ENCODE measurements around the gene MIEN1. TPM values are rescaled to one million over a fixed set of nuclear protein-coding genes. Genes with fewer than 3 reads are reported as not detected.

The MIEN1 gene
- total RNA-seq, 4 donors from 2014 or later: 99.3 to 215 (median 109) TPM

- H3K27me3 ChIP-seq: peaks cover 39% of the 10 kb centered on the region
- in situ Hi-C loops (cut with MboI; ENCODE audit: low pct_ligation_motif_present in 1 of 4, low pct_unique_long_range_greater_than_20kb in 1 of 4, low sequenced_read_pairs in 3 of 4): loop anchor here in 1 of 4 donors (25.0 kb wide), 1 partner anchor 100 kb away; the partner anchor contains the start of genes PPP1R1B and STARD3
These were observed 7.0 kb upstream of the MIEN1 start for GRCh38 chr17:39737206-39737759.

GRCh38 chr17:39736319-39737165, 6.2 kb upstream of the MIEN1 start:
- TF ChIP-seq POLR2A (IDR thresholded peaks at IDR 0.05): no peak
- no peak for TF ChIP-seq CTCF (IDR thresholded peaks at IDR 0.05)
- no peak for TF ChIP-seq POLR2AphosphoS5 (IDR thresholded peaks at IDR 0.05)
- TF ChIP-seq EP300 (IDR thresholded peaks at IDR 0.05; ENCODE audit: low read depth): no peak
- H3K9me3 ChIP-seq: no peaks in the 10 kb centered on the region
- intact Hi-C loops (cut with DNase I; ENCODE audit: low total_unique reads): no loop called here
- H3K36me3 ChIP-seq: no peaks in the 10 kb centered on the region
- peak overlapping the region in 2 of 4 donors; percentile 16 to 63 for H3K4me3 ChIP-seq
- 49 to 61% methylated on average over 5 to 10 of the region's 10 CpGs for WGBS, 2 donors (ENCODE audit: low coverage in 1 of 2)
- peaks cover 5 to 55% (median 32%) of the 10 kb centered on the region in 4 donors for H3K4me1 ChIP-seq
- peaks cover 39% of the 10 kb centered on the region for H3K27me3 ChIP-seq
- DNase-seq: no peak
- in situ Hi-C loops (cut with MboI; ENCODE audit: low pct_ligation_motif_present in 1 of 4, low pct_unique_long_range_greater_than_20kb in 1 of 4, low sequenced_read_pairs in 3 of 4): loop anchor here in 1 of 4 donors (25.0 kb wide), 1 partner anchor 99 kb away; the partner anchor contains the start of genes PPP1R1B and STARD3
- peak overlapping the region; percentile 83 to 92 (median 90) for H3K27ac ChIP-seq

More at GRCh38 chr17:39737206-39737759, 7.0 kb upstream of the MIEN1 start:
- no peaks in the 10 kb centered on the region for H3K9me3 ChIP-seq
- peaks cover 5 to 55% (median 32%) of the 10 kb centered on the region in 4 donors for H3K4me1 ChIP-seq
- intact Hi-C loops (cut with DNase I; ENCODE audit: low total_unique reads): no loop called here
- H3K36me3 ChIP-seq: no peaks in the 10 kb centered on the region
- 41% methylated on average over 13 of the region's 13 CpGs; no CpG with 5 or more reads in 1 of the 2 donors for WGBS, 2 donors (ENCODE audit: low coverage in 1 of 2)
- H3K4me3 ChIP-seq: peak overlapping the region in 3 of 4 donors; percentile 16 to 63 (median 50)
- DNase-seq: no peak
- H3K27ac ChIP-seq: peak overlapping the region; percentile 83 to 92 (median 90)
- TF ChIP-seq POLR2A (IDR thresholded peaks at IDR 0.05) (no peak), EP300 (IDR thresholded peaks at IDR 0.05; ENCODE audit: low read depth) (no peak), CTCF (IDR thresholded peaks at IDR 0.05) (no peak), POLR2AphosphoS5 (IDR thresholded peaks at IDR 0.05) (no peak)

- Histone ChIP-seq H3K27me3 (peaks cover 32% of the 10 kb centered on the region), H3K27ac (peak overlapping the region in 2 of 4 donors; percentile 83 to 92)
These were observed 5.5 kb upstream of the MIEN1 start for GRCh38 chr17:39735882-39736281.

More at GRCh38 chr17:39735882-39736281, 5.5 kb upstream of the MIEN1 start:
- Histone ChIP-seq H3K4me3 (no peak overlapping the region), H3K36me3 (no peaks in the 10 kb centered on the region), H3K4me1 (peaks cover 5 to 50% (median 31%) of the 10 kb centered on the region in 4 donors), H3K9me3 (no peaks in the 10 kb centered on the region)
- in situ Hi-C loops (cut with MboI; ENCODE audit: low pct_ligation_motif_present in 1 of 4, low pct_unique_long_range_greater_than_20kb in 1 of 4, low sequenced_read_pairs in 3 of 4): loop anchor here in 1 of 4 donors (25.0 kb wide), 1 partner anchor 99 kb away; the partner anchor contains the start of genes PPP1R1B and STARD3
- intact Hi-C loops (cut with DNase I; ENCODE audit: low total_unique reads): no loop called here
- TF ChIP-seq POLR2A (IDR thresholded peaks at IDR 0.05) (no peak), EP300 (IDR thresholded peaks at IDR 0.05; ENCODE audit: low read depth) (no peak), POLR2AphosphoS5 (IDR thresholded peaks at IDR 0.05) (no peak), CTCF (IDR thresholded peaks at IDR 0.05) (no peak)
- no peak for DNase-seq
- WGBS, 2 donors (ENCODE audit: low coverage in 1 of 2): 40 to 57% methylated on average over 1 to 2 of the region's 2 CpGs

Measured in transverse colon (tissue), 4 donors.